Germinal center (tissue), 1 donor: Measurements from ENCODE around the gene CACNA2D1.
"Not testable (repeated sequence)": the region's sequence is repeated elsewhere in the genome, so short reads cannot be mapped to it uniquely, and the experiment has no call there.

Source experiments
- DNase-seq: peaks from one replicate; pipeline ENCODE4 v3.0.0; 2012; ENCODE audit warnings: mixed read lengths, low spot score

CACNA2D1 gene

GRCh38 chr7:82039621-82040020 is 404.0 kb downstream of the CACNA2D1 start:
- DNase-seq, result no peak

GRCh38 chr7:82036146-82036886 is 407.3 kb downstream of the CACNA2D1 start:
- no peak for DNase-seq

- DNase-seq, result no peak
Measured at GRCh38 chr7:82035456-82035855, 408.1 kb downstream of the CACNA2D1 start.

GRCh38 chr7:82032901-82033300 is 410.7 kb downstream of the CACNA2D1 start:
- no peak for DNase-seq

- DNase-seq, result no peak
Measured at GRCh38 chr7:82029236-82029913, 414.2 kb downstream of the CACNA2D1 start.

- DNase-seq, result no peak
Measured at GRCh38 chr7:82028097-82028496, 415.5 kb downstream of the CACNA2D1 start.

GRCh38 chr7:82021713-82022112 is 421.9 kb downstream of the CACNA2D1 start:
- DNase-seq, result no peak

- no peak for DNase-seq
Measured at GRCh38 chr7:82021036-82021435, 422.5 kb downstream of the CACNA2D1 start.

GRCh38 chr7:82019551-82020475 is 423.8 kb downstream of the CACNA2D1 start:
- DNase-seq, result no peak

- no peak for DNase-seq
Measured at GRCh38 chr7:82018226-82018625, 425.4 kb downstream of the CACNA2D1 start.

- no peak for DNase-seq
Measured at GRCh38 chr7:82017334-82017943, 426.1 kb downstream of the CACNA2D1 start.

GRCh38 chr7:82015751-82016150 is 427.8 kb downstream of the CACNA2D1 start:
- DNase-seq, result no peak

- DNase-seq, result not testable (repeated sequence)
Measured at GRCh38 chr7:82014574-82014973, 429.0 kb downstream of the CACNA2D1 start.

GRCh38 chr7:82012453-82012852 is 431.1 kb downstream of the CACNA2D1 start:
- no peak for DNase-seq

GRCh38 chr7:82010416-82010815 is 433.2 kb downstream of the CACNA2D1 start:
- DNase-seq, result no peak

GRCh38 chr7:82007315-82007714 is 436.3 kb downstream of the CACNA2D1 start:
- DNase-seq, result no peak

GRCh38 chr7:82005056-82005455 is 438.5 kb downstream of the CACNA2D1 start:
- DNase-seq, result no peak

- no peak for DNase-seq
Measured at GRCh38 chr7:81993186-81993585, 450.4 kb downstream of the CACNA2D1 start.

GRCh38 chr7:81990395-81990794 is 453.2 kb downstream of the CACNA2D1 start:
- no peak for DNase-seq

- no peak for DNase-seq
Measured at GRCh38 chr7:81986723-81987470, 456.7 kb downstream of the CACNA2D1 start.

GRCh38 chr7:81983406-81983805 is 460.2 kb downstream of the CACNA2D1 start:
- DNase-seq, result no peak
